ENCODE results near the gene NMRAL1.

NMRAL1 gene

DNA sequence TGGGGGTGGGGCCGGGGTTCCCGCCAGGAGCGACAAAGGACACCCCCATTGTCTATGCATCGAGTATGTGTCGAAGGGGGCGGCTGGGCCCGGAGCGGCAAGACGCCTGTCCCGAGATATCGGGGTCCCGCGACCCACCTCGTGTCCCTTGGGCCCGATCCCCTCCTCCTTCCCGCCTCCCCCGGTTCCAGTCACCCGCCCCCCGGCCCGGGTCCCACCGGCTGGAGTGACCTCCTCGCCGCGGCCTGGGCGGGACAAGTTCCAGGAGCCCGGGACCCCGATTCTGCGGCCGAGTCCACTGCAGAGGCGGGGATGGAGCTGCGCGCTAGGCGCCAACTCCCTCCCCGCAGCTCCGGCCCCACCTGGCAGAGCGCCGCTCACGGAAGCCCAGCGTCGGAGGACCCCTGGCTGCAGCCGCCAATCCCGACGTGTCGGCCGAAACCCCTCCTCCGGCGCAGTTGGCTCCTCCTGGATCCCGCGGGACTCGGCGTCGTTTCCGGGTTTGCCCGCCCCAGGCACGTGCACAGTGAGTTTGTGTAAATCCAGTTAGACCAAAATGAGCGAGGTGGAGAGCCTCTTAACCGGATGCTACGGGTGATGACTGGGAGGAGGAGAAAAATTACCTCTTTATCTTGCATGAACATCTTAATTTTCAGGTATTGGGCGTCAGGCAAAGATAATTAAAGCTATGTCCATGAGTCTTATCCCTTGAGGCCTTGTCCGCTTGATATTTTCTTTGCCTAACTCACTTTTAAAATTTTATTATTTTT, at the start of gene NMRAL1:
TSS of gene NMRAL1 (minus strand) at position 434 of the 770 bp plus-strand sequence. CDS start 493 bp downstream, outside the sequence.
- Mint-ChIP-seq H3K36me3 (ENCODE audit: insufficient read depth) (peaks cover 26% of the 10 kb centered on the region), H3K4me3 (peak within 1 kb of the TSS; percentile 85), H3K4me1 (peaks cover 42% of the 10 kb centered on the region), H3K9me3 (no peaks in the 10 kb centered on the region), H3K27ac (ENCODE audit: low read depth) (peak within 1 kb of the TSS; percentile 74), H3K27me3 (no peaks in the 10 kb centered on the region)
- peak; percentile 64 to 78 for DNase-seq (ENCODE audit: low spot score in 2 of 2)
- peak; percentile 68 for ATAC-seq (replicated peaks; ENCODE audit: extremely low read depth, poor library complexity, severe bottlenecking)

DNA sequence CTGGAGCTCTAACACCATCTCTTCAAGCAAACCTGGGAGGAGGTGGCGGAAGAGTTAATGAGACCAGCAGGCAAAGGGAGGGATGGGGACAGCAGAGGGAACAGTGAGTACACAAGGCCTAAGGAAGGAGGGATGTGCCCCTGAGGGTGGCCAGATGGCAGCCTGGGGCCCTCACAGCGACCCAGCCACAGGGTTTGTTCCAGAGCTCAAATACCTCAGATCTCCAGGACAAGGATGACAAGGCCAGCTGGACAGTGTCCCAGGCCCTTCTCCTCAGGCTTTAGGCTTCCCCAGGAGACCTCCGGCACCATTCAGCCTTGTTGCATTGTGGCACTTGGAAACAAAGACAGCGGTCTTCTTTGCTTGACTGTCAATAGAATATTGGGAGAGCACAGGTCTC, 49.3 kb upstream of the NMRAL1 start:
- no peaks in the 10 kb centered on the region for H3K27me3 Mint-ChIP-seq
- H3K9me3 Mint-ChIP-seq, result no peaks in the 10 kb centered on the region
- no peak overlapping the region for H3K4me3 Mint-ChIP-seq
- peaks cover 9% of the 10 kb centered on the region for H3K36me3 Mint-ChIP-seq (ENCODE audit: insufficient read depth)
- peak overlapping the region; percentile 37 for H3K27ac Mint-ChIP-seq (ENCODE audit: low read depth)
- peaks cover 8% of the 10 kb centered on the region for H3K4me1 Mint-ChIP-seq
- ATAC-seq (replicated peaks; ENCODE audit: extremely low read depth, poor library complexity, severe bottlenecking) (no peak), DNase-seq (ENCODE audit: low spot score in 2 of 2) (no peak)

DNA sequence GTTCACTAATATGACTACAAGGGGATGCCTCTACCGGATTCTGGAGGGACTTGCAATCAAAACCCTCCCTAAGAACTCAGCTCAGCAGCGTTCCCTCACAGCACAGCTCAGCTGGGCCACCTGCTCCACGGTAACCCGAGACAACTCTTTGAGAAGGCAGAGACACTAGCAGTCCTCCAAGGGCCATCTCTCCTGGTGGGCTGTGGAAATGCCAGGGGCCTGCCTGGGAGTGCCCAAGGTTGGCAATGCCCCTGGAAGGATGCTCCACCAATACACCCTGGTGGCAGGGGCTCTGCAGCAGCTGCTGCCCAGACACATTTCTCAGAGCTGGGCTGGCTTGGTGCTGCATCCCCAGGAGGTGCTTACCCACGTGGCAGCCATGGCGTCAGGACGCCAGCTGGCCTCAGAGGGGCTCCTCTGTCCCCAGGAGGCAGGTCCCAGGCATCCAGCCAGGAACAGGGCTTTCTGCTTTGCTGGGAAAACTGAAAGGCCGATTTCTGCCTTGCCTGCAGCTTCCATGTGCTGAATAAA, 47.7 kb upstream of the NMRAL1 start:
- peaks cover 8% of the 10 kb centered on the region for H3K4me1 Mint-ChIP-seq
- no peak overlapping the region for H3K27ac Mint-ChIP-seq (ENCODE audit: low read depth)
- ATAC-seq (replicated peaks; ENCODE audit: extremely low read depth, poor library complexity, severe bottlenecking), result no peak
- DNase-seq (ENCODE audit: low spot score in 2 of 2), result no peak
- no peak overlapping the region for H3K4me3 Mint-ChIP-seq
- H3K36me3 Mint-ChIP-seq (ENCODE audit: insufficient read depth), result peaks cover 10% of the 10 kb centered on the region
- no peaks in the 10 kb centered on the region for H3K27me3 Mint-ChIP-seq
- no peaks in the 10 kb centered on the region for H3K9me3 Mint-ChIP-seq

DNA sequence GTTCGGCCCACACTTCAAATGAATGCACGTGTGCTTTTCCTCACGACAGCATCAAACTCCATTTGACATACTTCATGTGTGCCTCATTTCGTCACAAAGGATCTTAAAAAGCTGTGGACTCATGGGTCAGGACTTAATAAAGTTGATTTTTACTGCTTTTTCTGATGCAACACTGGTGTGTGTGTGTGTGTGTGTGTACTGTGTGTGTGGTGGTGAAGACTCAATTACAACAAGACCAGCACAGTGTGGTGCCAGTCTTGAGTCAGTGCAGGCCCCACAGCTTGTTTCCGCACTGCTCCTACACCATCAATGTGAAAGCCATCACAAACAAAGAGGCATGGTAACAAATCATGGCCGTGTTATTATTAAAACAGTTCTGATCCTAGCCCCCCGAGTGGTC, 46.5 kb upstream of the NMRAL1 start:
- DNase-seq (ENCODE audit: low spot score in 2 of 2), result no peak

DNA sequence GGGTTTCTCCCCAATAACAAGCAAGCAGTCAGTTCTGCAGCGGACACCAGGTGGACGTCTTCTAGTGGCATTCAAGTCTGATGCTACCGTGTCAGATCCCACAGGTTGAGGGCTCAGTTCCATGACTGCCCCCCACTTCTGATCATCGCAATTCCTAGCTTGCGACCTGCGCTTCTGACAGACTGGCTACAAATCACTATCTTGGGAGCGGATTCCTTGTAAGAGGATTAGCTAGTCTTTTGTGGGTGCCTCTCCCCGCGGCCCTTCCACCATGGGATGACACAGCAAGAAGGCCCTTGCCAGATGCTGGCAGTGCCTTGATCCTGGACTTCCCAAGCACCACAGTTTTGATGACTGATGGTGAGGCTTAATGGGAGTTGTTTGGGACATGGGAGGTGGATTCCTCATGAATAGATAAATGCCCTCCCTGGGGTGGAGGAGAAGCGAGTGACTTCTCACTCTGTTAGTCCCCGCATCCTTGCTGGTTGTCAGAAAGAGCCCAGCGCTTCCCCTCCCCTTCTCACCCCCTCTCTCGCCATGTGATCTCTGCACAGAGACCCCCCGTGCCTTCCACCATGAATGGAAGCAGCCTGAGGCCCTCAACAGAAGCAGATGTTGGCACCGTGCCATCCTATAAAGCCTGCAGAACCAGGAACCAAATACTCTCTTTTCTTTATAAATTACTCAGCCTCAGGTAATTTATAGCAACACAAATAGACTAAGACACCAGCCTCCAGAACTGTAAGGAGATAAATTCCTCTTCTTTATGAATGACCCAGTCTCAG, 45.0 kb upstream of the NMRAL1 start:
- no peak overlapping the region for H3K27ac Mint-ChIP-seq (ENCODE audit: low read depth)
- no peak overlapping the region for H3K4me3 Mint-ChIP-seq
- H3K36me3 Mint-ChIP-seq (ENCODE audit: insufficient read depth), result peaks cover 7% of the 10 kb centered on the region
- no peak for DNase-seq (ENCODE audit: low spot score in 2 of 2)
- no peaks in the 10 kb centered on the region for H3K9me3 Mint-ChIP-seq
- peaks cover 24% of the 10 kb centered on the region for H3K4me1 Mint-ChIP-seq
- H3K27me3 Mint-ChIP-seq, result no peaks in the 10 kb centered on the region
- ATAC-seq (replicated peaks; ENCODE audit: extremely low read depth, poor library complexity, severe bottlenecking), result no peak

More for the DNA sequence above, 46.5 kb upstream of the NMRAL1 start:
- H3K27ac Mint-ChIP-seq (ENCODE audit: low read depth), result peak overlapping the region; percentile 70
- no peaks in the 10 kb centered on the region for H3K9me3 Mint-ChIP-seq
- peaks cover 8% of the 10 kb centered on the region for H3K36me3 Mint-ChIP-seq (ENCODE audit: insufficient read depth)
- no peak for ATAC-seq (replicated peaks; ENCODE audit: extremely low read depth, poor library complexity, severe bottlenecking)
- H3K27me3 Mint-ChIP-seq, result no peaks in the 10 kb centered on the region
- H3K4me3 Mint-ChIP-seq, result no peak overlapping the region
- H3K4me1 Mint-ChIP-seq, result peaks cover 12% of the 10 kb centered on the region

DNA sequence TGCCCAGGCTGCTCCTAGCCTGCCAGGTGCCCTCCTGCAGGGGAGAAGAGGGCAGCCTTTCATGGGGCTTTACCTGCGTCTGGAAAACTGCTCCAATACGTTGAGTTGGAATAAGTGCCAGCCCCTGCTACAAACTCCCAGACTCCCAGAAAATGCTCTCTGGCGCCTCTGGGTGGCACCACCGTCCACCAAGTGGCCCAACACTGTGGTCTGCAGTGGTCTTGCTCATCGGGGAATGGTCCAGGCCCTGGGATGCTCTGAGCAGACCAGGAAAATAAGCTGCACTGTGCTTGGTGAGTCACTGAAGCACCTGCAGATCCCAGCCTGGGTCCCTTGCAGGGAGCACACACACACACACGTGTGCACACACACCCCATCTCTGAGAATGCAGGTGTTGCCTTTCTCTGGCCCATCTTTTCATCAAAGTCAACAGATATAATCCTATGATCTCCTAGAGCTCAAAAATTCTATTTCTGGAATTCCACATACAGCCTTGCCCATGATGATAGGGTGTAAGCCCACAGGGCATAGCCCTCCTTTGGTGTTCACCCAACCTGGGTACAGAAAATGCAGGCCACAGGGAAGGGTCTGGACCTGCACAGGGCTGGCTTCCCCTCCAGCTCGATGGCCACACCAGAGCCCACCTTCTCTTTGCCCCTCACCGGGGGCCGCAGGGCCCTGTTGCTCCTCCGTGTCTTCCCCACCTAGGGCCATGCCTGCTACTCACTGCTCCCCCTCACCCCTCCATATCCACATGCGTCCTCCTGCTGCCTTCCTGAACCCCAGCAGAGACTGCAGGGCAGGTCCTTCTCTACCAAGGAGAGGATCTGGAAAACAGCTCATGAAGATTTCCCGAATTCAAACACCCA, 43.6 kb upstream of the NMRAL1 start:
- peaks cover 30% of the 10 kb centered on the region for H3K4me1 Mint-ChIP-seq
- no peaks in the 10 kb centered on the region for H3K27me3 Mint-ChIP-seq
- peak overlapping the region; percentile 69 for H3K27ac Mint-ChIP-seq (ENCODE audit: low read depth)
- no peaks in the 10 kb centered on the region for H3K9me3 Mint-ChIP-seq
- ATAC-seq (replicated peaks; ENCODE audit: extremely low read depth, poor library complexity, severe bottlenecking), result no peak
- H3K4me3 Mint-ChIP-seq, result no peak overlapping the region
- H3K36me3 Mint-ChIP-seq (ENCODE audit: insufficient read depth), result peaks cover 7% of the 10 kb centered on the region
- no peak for DNase-seq (ENCODE audit: low spot score in 2 of 2)

DNA sequence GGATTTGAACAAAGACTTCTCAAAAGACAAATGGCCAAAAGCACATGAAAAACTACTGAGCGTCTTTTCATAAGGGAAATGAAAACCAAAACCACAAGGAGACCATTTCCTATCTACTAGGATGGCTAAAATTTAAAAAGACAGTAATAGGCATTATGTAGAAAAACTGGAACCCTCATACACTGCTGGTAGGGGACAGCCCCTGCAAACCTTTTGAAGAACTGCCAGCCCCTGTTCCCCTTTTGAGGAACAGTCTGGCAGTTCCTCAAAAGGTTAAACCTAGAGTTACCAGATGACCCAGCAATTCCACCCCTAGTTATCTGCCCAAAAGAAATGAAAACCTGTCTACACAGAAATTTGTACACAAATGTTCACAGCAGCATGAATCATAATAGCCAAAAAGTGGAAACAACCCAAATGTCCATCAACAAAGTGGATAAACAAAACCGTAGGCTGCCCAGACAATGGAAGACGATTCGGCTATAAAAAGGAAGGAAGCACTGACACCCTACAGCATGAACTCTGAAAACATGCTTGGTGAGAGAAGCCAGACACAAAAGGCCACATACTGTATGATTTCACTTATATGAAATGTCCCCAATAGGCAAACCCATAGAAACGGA, 41.3 kb upstream of the NMRAL1 start:
- H3K36me3 Mint-ChIP-seq (ENCODE audit: insufficient read depth), result peaks cover 15% of the 10 kb centered on the region
- DNase-seq (ENCODE audit: low spot score in 2 of 2) (no peak), ATAC-seq (replicated peaks; ENCODE audit: extremely low read depth, poor library complexity, severe bottlenecking) (peak; percentile 55)
- H3K4me1 Mint-ChIP-seq, result peaks cover 43% of the 10 kb centered on the region
- peak overlapping the region; percentile 65 for H3K4me3 Mint-ChIP-seq
- H3K27me3 Mint-ChIP-seq, result no peaks in the 10 kb centered on the region
- H3K27ac Mint-ChIP-seq (ENCODE audit: low read depth), result peak overlapping the region; percentile 94
- no peaks in the 10 kb centered on the region for H3K9me3 Mint-ChIP-seq

DNA sequence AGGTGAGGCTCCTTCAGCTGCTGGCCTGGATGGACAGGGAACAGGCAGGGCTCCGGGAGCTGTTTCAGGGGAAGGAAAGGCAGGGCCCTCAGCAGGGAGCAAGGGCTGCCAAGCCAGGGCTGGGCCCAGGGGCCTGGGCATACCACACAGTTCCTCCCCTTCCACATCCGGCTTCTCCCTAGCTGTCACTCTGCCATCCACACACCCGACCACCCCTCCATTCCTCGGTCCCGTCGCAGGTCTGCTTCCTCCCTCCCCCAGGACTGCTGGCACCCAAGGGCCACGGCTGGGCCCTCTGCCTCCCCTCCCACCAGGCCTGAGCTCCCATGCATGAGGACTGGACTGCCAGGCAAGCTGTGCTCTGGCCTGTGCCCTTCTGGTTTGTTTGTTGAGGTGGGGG, 40.2 kb upstream of the NMRAL1 start:
- DNase-seq (ENCODE audit: low spot score in 2 of 2) (no peak), ATAC-seq (replicated peaks; ENCODE audit: extremely low read depth, poor library complexity, severe bottlenecking) (no peak)
- H3K9me3 Mint-ChIP-seq, result no peaks in the 10 kb centered on the region
- H3K4me1 Mint-ChIP-seq, result peaks cover 44% of the 10 kb centered on the region
- H3K4me3 Mint-ChIP-seq, result peak overlapping the region; percentile 65
- peak overlapping the region; percentile 94 for H3K27ac Mint-ChIP-seq (ENCODE audit: low read depth)
- H3K36me3 Mint-ChIP-seq (ENCODE audit: insufficient read depth), result peaks cover 21% of the 10 kb centered on the region
- H3K27me3 Mint-ChIP-seq, result no peaks in the 10 kb centered on the region

DNA sequence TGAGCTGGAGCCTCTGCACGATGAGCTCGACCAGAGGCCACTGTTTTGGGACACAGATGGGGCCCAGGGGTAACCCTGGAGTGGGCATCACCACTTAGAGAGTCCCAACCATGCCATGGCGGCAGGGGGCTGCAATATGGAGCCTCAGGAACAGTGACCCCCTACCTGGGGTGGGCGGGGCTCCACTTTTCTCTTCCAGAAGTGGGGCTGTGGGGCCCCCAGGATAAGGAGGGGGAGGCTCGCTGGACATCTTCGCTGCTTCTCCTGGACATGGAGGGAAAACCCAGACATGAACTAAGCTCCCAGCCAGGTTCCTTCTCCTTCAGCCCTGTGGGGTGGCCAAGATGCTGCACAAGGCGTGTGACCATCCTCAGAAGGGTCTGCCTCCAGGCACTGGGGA, 39.5 kb upstream of the NMRAL1 start:
- peaks cover 27% of the 10 kb centered on the region for H3K36me3 Mint-ChIP-seq (ENCODE audit: insufficient read depth)
- DNase-seq (ENCODE audit: low spot score in 2 of 2) (no peak), ATAC-seq (replicated peaks; ENCODE audit: extremely low read depth, poor library complexity, severe bottlenecking) (no peak)
- no peaks in the 10 kb centered on the region for H3K9me3 Mint-ChIP-seq
- H3K4me1 Mint-ChIP-seq, result peaks cover 44% of the 10 kb centered on the region
- no peaks in the 10 kb centered on the region for H3K27me3 Mint-ChIP-seq
- H3K4me3 Mint-ChIP-seq, result no peak overlapping the region
- peak overlapping the region; percentile 94 for H3K27ac Mint-ChIP-seq (ENCODE audit: low read depth)

DNA sequence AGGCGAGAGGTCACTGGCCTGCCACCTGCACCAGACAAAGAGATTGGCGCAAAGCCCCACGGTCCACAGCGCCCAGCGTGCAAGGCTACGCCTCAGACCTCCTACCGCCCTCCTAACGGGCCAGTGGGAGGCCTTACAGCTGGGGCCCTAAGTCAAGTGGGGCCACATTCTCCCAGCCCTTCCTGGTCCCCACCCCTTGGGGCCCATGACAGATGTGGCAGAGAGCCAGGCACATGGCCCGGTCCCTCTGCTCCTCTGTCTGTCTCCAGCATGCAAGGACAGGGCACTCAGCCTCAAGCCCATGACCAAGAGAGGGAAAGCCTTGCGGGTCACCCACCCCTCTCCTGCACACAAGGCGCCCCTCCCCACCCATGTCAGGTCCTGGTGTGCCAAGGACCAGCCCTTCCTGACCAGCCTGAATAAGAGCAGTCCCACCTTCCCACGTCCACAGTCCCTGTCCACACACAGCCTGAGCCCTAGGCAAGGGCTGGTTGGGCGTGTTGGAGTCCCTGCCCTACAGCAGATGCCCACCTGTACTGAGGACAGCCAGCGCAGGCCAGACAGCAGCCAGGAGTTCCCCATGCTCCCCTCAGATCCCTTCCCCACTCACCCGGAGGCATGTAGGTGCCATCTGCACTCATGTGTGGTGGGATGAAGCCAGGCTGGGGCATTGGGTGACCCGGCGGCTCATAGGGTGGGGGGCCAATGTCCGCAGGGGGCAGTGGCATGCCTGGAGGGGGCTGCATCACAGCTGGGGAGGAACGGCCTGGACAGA, 38.8 kb upstream of the NMRAL1 start:
- peaks cover 44% of the 10 kb centered on the region for H3K4me1 Mint-ChIP-seq
- no peak for ATAC-seq (replicated peaks; ENCODE audit: extremely low read depth, poor library complexity, severe bottlenecking)
- H3K9me3 Mint-ChIP-seq, result no peaks in the 10 kb centered on the region
- H3K27ac Mint-ChIP-seq (ENCODE audit: low read depth), result peak overlapping the region; percentile 94
- DNase-seq (ENCODE audit: low spot score in 2 of 2), result no peak
- no peaks in the 10 kb centered on the region for H3K27me3 Mint-ChIP-seq
- H3K4me3 Mint-ChIP-seq, result no peak overlapping the region
- peaks cover 27% of the 10 kb centered on the region for H3K36me3 Mint-ChIP-seq (ENCODE audit: insufficient read depth)

DNA sequence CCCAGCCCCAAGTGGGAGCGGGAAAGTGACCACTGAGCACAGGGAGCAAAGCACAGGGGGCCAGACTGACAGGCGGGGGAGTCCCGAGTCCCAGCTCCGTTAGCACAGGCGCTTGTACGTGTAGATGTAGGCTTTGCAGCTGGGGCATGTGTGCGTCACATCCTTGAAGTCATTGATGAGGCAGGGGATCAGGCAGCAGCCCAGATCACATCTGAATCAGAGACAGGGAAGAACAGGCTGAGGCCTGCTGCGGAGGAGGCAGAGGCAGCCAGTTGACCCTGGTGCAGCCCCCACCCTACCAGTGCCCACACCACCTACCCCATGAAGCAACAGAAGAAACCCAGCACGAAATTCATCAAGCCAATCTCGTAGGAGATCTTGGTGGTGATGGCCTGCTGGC, 38.0 kb upstream of the NMRAL1 start:
- no peak for DNase-seq (ENCODE audit: low spot score in 2 of 2)
- Mint-ChIP-seq H3K27ac (ENCODE audit: low read depth) (peak overlapping the region; percentile 87), H3K4me3 (no peak overlapping the region), H3K36me3 (ENCODE audit: insufficient read depth) (peaks cover 33% of the 10 kb centered on the region), H3K4me1 (peaks cover 49% of the 10 kb centered on the region), H3K9me3 (no peaks in the 10 kb centered on the region), H3K27me3 (no peaks in the 10 kb centered on the region)
- no peak for ATAC-seq (replicated peaks; ENCODE audit: extremely low read depth, poor library complexity, severe bottlenecking)
